CD14-positive monocyte (primary cell): Measurements from ENCODE around the gene ACTR5. TPM values are rescaled to one million over a fixed set of nuclear protein-coding genes. Genes with fewer than 3 reads are reported as not detected.

Experiments used
- DNase-seq, 3 donors: peaks; one replicate each; pipeline ENCODE4 v3.0.0-alpha.2; 2011 to 2022
- H2AFZ ChIP-seq: 2 replicates; pipeline ENCODE4 v1.6.0; 2012; ENCODE audit warnings: mild to moderate bottlenecking, low read depth, low read length, inconsistent platforms; ENCODE audit not compliant: insufficient read depth, poor library complexity, severe bottlenecking
- H3K27ac ChIP-seq, 2 donors: 1 replicate in 1 of 2; 2 replicates in 1 of 2; pipeline ENCODE4 v1.5.1; 2012 to 2013; ENCODE audit warnings: low read length in 2 of 2, control low read depth in 1 of 2, inconsistent platforms in 1 of 2, low read depth in 1 of 2, mild to moderate bottlenecking in 1 of 2
- H3K27me3 ChIP-seq, 2 donors: one replicate each; pipeline versions ENCODE4 v1.6.0 to v1.6.1; 2011 to 2013; ENCODE audit warnings: low read length in 2 of 2; ENCODE audit not compliant: control insufficient read depth in 2 of 2, insufficient read depth in 2 of 2
- H3K36me3 ChIP-seq, 2 donors: replicated peaks in 1 of 2; 1 replicate in 1 of 2; 2 replicates in 1 of 2; pipeline versions ENCODE4 v1.5.1 to v1.6.1; 2012 to 2013; ENCODE audit warnings: low read length in 2 of 2, control low read depth in 1 of 2, inconsistent platforms in 1 of 2, mild to moderate bottlenecking in 1 of 2; ENCODE audit not compliant: insufficient read depth in 2 of 2, control insufficient read depth in 1 of 2
- H3K4me1 ChIP-seq, 2 donors: 1 replicate in 1 of 2; 2 replicates in 1 of 2; pipeline versions ENCODE4 v1.5.1 to v1.6.1; 2012 to 2013; ENCODE audit warnings: low read length in 2 of 2, control low read depth in 1 of 2, inconsistent platforms in 1 of 2, mild to moderate bottlenecking in 1 of 2, moderate library complexity in 1 of 2; ENCODE audit not compliant: insufficient read depth in 2 of 2, control insufficient read depth in 1 of 2
- H3K4me2 ChIP-seq: replicated peaks from 2 replicates; pipeline ENCODE3; 2012; ENCODE audit warnings: low read length, moderate library complexity, mild to moderate bottlenecking; ENCODE audit not compliant: poor library complexity, severe bottlenecking; ENCODE audit errors: extremely low read depth
- H3K4me3 ChIP-seq, 3 experiments: fragments of 200-600 bp in 1 of 3; sonication (generic) in 1 of 3; replicated peaks in 1 of 3; 1 replicate in 2 of 3; 2 replicates in 1 of 3; pipeline ENCODE4 v1.5.1; 2011 to 2013; ENCODE audit warnings: low read length in 3 of 3, mild to moderate bottlenecking in 3 of 3, control low read depth in 2 of 3, low read depth in 2 of 3, inconsistent platforms in 1 of 3, moderate library complexity in 1 of 3
- H3K79me2 ChIP-seq: 2 replicates; pipeline ENCODE4 v1.6.0; 2012; ENCODE audit warnings: mild to moderate bottlenecking, control low read depth, inconsistent platforms, low read length, moderate library complexity; ENCODE audit not compliant: insufficient read depth
- H3K9ac ChIP-seq: 2 replicates; pipeline ENCODE4 v1.6.0; 2017; ENCODE audit warnings: low read length, mild to moderate bottlenecking; ENCODE audit not compliant: insufficient read depth, poor library complexity, severe bottlenecking
- H3K9me3 ChIP-seq, 2 donors: replicated peaks in 1 of 2; 1 replicate in 1 of 2; 2 replicates in 1 of 2; pipeline versions ENCODE4 v1.5.1 to v1.6.1; 2012 to 2013; ENCODE audit warnings: low read length in 2 of 2, control low read depth in 1 of 2; ENCODE audit not compliant: control insufficient read depth in 1 of 2, insufficient read depth in 1 of 2
- H4K20me1 ChIP-seq: 2 replicates; pipeline ENCODE4 v1.6.0; 2012; ENCODE audit warnings: mild to moderate bottlenecking, low read length, control low read depth, moderate library complexity; ENCODE audit not compliant: insufficient read depth
- H3K27ac Mint-ChIP-seq, 7 donors: one replicate each; pipeline ENCODE4 v1.8.0; 2020; ENCODE audit warnings: mild to moderate bottlenecking in 7 of 7, mixed read lengths in 7 of 7, moderate library complexity in 6 of 7, inconsistent platforms in 2 of 7
- H3K27me3 Mint-ChIP-seq, 3 donors: one replicate each; pipeline ENCODE4 v1.8.0; 2021 to 2022; ENCODE audit warnings: low read depth in 3 of 3, mild to moderate bottlenecking in 3 of 3, mixed read lengths in 3 of 3, moderate library complexity in 3 of 3, inconsistent platforms in 1 of 3
- H3K36me3 Mint-ChIP-seq, 2 donors: one replicate each; pipeline ENCODE4 v1.8.0; 2020; ENCODE audit warnings: mixed read lengths in 2 of 2, inconsistent platforms in 1 of 2, mild to moderate bottlenecking in 1 of 2
- H3K4me1 Mint-ChIP-seq: one replicate; pipeline ENCODE4 v1.8.0; 2020; ENCODE audit warnings: mild to moderate bottlenecking, mixed read lengths
- H3K4me3 Mint-ChIP-seq, 2 donors: one replicate each; pipeline ENCODE4 v1.8.0; 2020; ENCODE audit warnings: mild to moderate bottlenecking in 2 of 2, mixed read lengths in 2 of 2, moderate library complexity in 1 of 2
- H3K9me3 Mint-ChIP-seq, 7 donors: one replicate each; pipeline ENCODE4 v1.8.0; 2020 to 2022; ENCODE audit warnings: mixed read lengths in 7 of 7, mild to moderate bottlenecking in 6 of 7, moderate library complexity in 6 of 7, inconsistent platforms in 2 of 7
- CTCF ChIP-seq: fragments of 200-600 bp; IDR thresholded peaks from one replicate; pipeline ENCODE4 v1.8.0; 2022; ENCODE audit warnings: antibody characterized with exemption, mild to moderate bottlenecking
- WGBS: methylation state at CpG from one replicate; pipeline ENCODE4 v1.1.5; 2013; ENCODE audit warnings: missing lambda C conversion rate; ENCODE audit not compliant: insufficient coverage; 5-methylcytosine and 5-hydroxymethylcytosine counted together
- intact Hi-C, 2 donors: fragments of 100-400 bp; cut with micrococcal nuclease; formaldehyde crosslinking; loops; one replicate each; pipeline versions ENCODE4 v1.15.0 to v1.15.1; 2023
- polyA plus RNA-seq, 3 donors: library from polyadenylated mRNA; depleted of rRNA in 1 of 3; unstranded in 2 of 3; stranded (reverse) in 1 of 3; fragments of 300-500 nt in 2 of 3; fragments of >200 nt in 1 of 3; fragmentation: Illumina TruSeq in 2 of 3; gene quantifications; 1 replicate in 2 of 3; 2 replicates in 1 of 3; pipeline ENCODE4 v1.2.3, GENCODE V29; 2012 to 2021

The ACTR5 gene
- polyA plus RNA-seq, 3 donors, result 6.6 to 15.6 (median 7.3) TPM

DNA sequence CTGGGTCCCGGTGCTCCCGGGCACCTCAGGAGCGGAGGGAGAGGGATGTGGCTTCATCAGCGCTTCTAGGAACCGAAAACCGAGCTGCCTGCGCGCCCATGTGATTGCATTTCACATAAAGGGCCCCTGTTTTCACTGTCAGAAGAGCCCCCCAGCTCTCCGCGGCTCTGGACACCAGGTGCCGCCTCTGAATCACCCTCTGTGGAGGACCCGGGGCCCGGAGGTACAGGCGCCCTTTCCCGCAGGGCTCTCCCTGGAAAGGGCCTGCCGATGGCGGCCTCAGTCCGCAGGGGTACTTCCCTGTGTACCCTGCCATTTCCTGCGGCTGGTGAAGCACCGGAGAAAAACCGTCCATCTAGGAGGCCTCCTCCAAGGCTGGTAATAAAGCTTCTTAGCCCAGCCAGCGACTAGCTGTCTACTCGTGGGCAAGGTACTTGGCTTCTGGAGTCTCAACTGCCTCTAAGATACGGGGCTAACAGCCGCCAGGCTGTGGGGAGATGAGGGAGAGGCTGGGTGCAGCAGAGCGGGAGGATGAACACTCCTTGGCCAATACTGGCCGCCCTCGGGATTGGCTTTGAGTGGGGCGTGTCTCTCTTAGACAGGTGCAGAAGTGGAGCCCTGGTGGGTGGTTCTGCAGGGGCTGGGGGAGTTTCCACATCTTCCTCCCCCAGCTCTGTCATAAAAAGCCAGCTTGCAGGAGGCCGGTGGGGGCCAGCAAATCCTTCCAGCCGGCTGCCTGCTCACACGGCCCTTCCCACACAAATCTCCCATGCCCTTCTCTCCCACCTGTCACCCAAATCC lies 58.8 kb downstream of the ACTR5 start:
- no peaks in the 10 kb centered on the region for H3K9me3 ChIP-seq
- H3K27ac ChIP-seq, result peak overlapping the region in 1 of 2 donors; percentile 37
- TF ChIP-seq CTCF, result no peak
- H2AFZ ChIP-seq, result peak overlapping the region; percentile 94
- H3K4me2 ChIP-seq, result peak overlapping the region; percentile 99
- H3K36me3 ChIP-seq, result no peaks in the 10 kb centered on the region
- H3K36me3 Mint-ChIP-seq, result peaks cover 0 to 2% of the 10 kb centered on the region in 2 donors
- H3K9ac ChIP-seq, result peak overlapping the region; percentile 75
- peaks cover 63% of the 10 kb centered on the region for H3K4me1 Mint-ChIP-seq
- H3K79me2 ChIP-seq, result peaks cover 31% of the 10 kb centered on the region
- peaks cover 4 to 31% (median 30%) of the 10 kb centered on the region in 3 donors for H3K27me3 Mint-ChIP-seq
- H3K4me1 ChIP-seq, result peaks cover 64 to 71% of the 10 kb centered on the region in 2 donors
- H3K27ac Mint-ChIP-seq, result peak overlapping the region in 1 of 7 donors; percentile 18
- peak overlapping the region; percentile 66 to 95 (median 83) for H3K4me3 ChIP-seq
- peak overlapping the region; percentile 81 to 90 for H3K4me3 Mint-ChIP-seq
- DNase-seq, result peak in 1 of 3 donors; percentile 24
- WGBS, result 16% methylated on average over 25 of the region's 32 CpGs
- H3K9me3 Mint-ChIP-seq, result peaks cover 0 to 2% (median 0%) of the 10 kb centered on the region in 7 donors
- H3K27me3 ChIP-seq, result peaks cover 0 to 29% of the 10 kb centered on the region in 2 donors
- intact Hi-C loops, result loop anchor here in 1 of 2 donors (10.0 kb wide), 1 partner anchor 88 kb away; no protein-coding TSS in a partner anchor
- no peaks in the 10 kb centered on the region for H4K20me1 ChIP-seq

DNA sequence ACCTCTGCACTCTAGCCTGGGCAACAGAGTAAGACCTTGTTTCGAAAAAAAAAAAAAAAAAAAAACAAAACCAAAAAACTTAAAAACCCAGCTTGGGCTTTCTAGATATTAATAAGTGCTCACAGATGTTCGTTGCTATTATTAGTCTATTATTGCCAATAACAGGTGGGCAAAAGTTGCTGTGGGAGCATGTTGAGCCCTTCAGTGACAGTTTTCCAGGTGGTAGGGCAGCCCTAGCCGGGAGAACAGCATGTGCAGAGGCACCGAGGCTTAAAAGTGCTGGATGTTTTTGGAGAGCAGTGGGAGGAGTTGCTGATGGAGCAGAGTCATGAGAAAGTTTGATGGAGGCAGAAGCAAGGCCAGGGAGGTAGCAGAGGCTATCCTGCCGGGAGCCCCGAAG lies 61.7 kb downstream of the ACTR5 start:
- Mint-ChIP-seq H3K4me1 (peaks cover 71% of the 10 kb centered on the region), H3K36me3 (peaks cover 0 to 2% of the 10 kb centered on the region in 2 donors), H3K27ac (peak overlapping the region in 1 of 7 donors; percentile 50), H3K27me3 (peaks cover 4 to 27% (median 26%) of the 10 kb centered on the region in 3 donors), H3K4me3 (no peak overlapping the region), H3K9me3 (peaks cover 0 to 2% (median 0%) of the 10 kb centered on the region in 7 donors)
- H3K79me2 ChIP-seq, result peaks cover 49% of the 10 kb centered on the region
- intact Hi-C loops, result loop anchor here in 1 of 2 donors (10.0 kb wide), 1 partner anchor 85 kb away; no protein-coding TSS in a partner anchor
- H3K27ac ChIP-seq, result no peak overlapping the region
- H3K27me3 ChIP-seq, result peaks cover 0 to 23% of the 10 kb centered on the region in 2 donors
- no peaks in the 10 kb centered on the region for H3K9me3 ChIP-seq
- H2AFZ ChIP-seq, result no peak overlapping the region
- WGBS, result 70% methylated on average over 3 of the region's 6 CpGs
- H3K4me3 ChIP-seq, result no peak overlapping the region
- no peak overlapping the region for H3K4me2 ChIP-seq
- DNase-seq, result no peak
- no peak for TF ChIP-seq CTCF
- H3K4me1 ChIP-seq, result peaks cover 70 to 75% of the 10 kb centered on the region in 2 donors
- H3K9ac ChIP-seq, result no peak overlapping the region
- no peaks in the 10 kb centered on the region for H4K20me1 ChIP-seq
- H3K36me3 ChIP-seq, result no peaks in the 10 kb centered on the region
